ENCODE data around the gene RHBDD1.
"Not testable (repeated sequence)": the region's sequence is repeated elsewhere in the genome, so short reads cannot be mapped to it uniquely, and the experiment has no call there.

The RHBDD1 gene

DNA sequence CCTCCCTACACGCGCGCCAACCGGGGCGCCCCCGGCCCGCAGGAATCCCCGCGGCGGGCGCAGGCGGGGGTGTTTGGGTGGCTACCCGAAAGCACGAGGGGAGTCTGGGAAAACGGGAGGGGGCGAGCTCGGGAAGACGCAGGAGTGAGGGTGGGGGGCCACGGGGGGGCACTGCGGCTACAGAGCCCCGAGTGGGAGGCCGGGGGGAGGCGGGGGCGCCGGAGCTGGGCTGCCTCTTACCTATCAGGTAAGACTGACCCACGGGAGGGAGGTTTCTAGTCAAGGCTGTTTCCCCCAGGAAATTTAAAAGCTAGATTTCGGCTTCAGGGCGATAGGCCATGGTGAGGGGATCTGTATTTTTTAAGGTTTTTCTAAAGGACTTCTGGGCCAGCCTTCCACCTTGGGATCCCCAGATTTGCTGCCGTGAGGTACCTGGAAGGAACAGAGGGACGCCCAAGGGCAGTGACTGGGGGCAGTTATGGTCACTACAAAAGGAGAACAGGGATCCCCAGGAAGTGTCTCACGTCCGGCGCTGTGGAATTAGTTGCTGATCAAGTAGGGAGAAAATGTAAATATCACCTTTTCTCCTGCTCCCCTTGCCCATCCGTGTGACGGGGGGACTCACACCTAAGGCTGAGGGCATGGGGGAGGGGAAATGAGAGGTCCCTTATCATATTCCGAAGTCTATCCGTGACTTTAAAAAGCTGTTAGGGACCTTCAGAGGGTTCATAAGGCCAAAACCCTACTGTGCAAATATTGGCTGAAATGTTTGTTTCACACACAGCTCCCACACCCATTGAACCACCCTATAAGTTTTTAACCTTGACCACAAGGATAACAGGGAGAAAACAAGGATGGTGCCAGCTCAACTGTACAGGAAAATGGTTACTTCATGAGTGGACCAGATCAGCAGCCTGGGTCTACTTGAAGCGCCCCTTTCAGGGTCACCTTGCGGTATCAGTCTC lies 35.6 kb upstream of the RHBDD1 start:
- no peak for DNase-seq

DNA sequence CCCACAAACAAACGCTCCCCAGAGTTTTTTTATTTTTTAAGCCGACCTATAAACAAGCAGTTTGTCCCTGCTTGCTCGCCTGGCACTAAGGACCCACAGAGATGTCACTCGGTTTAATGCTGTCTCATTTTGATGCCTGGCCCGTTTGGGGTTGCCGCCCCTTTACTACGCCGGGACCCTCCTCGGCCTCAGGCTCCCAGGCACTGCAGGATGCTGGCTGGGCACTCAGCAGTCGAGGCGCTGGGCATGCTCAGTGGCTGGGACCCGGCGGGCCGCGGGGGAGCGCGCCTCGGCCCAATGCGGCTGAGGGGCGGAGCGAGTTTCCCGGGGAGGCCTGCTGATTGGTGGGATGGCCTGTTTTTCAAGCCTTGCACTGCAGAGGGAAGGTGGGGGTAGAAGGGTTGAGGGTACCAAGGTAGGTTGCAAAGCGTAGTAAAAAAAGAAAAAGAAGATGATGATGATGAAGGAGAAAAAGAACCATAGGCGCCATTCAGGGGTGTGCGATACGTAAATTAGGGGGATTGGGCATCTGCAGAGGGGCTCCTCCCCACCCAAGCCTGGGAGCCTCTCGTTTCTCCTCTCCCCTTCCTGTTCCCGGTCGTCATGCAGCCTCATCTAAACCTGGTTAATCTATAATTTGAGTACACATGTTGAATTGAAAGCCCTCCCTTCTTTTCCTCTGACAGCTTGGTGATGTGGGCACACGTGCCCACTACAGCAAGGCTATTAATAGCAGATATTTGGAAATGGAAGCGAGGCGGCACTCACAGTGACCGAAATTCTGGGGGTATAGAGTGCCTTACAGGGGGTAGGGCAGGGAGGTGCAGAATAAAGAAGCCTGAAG lies 34.7 kb upstream of the RHBDD1 start:
- peak; percentile 59 for DNase-seq

DNA sequence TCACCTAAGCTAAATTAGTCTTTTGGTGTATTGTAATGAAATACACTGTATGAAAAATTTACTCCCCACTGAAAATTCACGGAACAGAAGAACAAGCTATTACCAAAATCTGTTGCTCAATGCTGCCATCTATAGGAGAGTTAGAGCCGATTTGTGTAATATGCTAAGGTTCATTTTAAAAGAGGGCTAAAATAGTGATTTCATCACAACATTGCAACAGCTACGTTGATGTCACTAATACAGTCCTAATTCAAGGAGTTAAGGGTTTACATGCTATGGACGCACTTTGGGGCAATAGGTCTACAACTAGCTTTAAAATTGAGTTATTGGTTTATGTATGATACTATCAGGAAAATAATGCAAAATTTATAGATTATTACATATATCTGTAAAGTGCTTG lies 33.3 kb upstream of the RHBDD1 start:
- no peak for DNase-seq

DNA sequence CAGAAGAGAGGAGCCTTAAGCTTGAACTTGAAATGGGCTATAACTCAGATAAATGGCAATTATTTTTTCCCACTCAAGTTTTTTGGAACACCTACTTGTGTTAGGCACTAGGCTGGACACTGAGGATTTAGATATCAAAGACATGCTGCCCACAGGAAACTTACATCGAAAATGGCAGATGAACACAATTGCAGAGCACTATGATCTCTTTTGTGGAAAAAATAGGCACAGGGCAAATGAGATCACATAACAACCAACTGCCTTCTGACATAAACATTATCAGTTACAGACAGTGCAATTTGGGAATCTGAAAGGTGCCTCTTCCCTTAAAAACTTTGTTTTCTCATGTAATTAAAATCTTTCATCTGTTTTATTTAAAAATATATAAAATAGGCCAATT lies 32.4 kb upstream of the RHBDD1 start:
- DNase-seq = no peak

DNA sequence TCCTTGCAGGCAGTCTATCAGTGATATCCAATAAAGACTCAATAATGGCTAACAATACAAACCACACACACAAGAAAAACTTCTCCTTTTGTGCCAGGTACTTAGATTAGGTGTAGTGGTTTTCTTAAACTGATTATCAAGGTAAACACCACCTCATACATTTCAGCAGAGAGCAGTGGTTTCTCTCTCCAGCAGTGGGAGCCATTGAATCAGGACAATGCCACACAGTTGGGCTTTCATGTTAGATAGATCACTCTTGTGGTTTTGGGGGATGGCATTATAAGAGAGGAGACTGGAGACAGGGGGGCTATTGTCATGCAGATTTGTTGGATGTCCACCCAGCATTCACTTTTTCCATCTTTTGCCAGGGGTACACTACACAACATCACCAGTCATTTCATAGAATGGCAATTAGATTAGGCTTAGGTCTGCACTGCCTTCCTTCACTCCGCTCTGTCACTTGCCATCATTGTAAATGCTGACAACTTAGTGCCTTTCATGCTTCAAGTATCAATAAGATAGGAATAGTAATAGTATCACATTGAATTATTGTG lies 22.6 kb upstream of the RHBDD1 start:
- DNase-seq = no peak

DNA sequence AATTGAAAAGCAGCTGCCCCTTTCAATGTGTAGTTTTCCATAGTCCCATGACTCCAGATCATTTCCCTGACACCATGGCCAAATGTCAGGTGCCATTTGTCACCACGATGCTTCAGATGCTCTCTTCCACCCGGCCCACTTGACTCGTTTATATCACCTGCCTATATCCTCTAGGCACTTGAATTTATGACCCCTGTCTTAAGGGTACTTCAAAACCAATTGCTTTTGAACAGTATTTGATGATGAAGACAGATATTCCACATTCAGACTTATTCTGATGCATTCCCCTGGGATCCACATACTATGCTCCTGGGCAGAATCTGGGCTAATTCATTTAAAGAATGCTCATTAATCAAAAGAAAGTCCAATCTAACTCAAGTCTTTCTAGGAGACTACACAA lies 16.9 kb upstream of the RHBDD1 start:
- no peak for DNase-seq

DNA sequence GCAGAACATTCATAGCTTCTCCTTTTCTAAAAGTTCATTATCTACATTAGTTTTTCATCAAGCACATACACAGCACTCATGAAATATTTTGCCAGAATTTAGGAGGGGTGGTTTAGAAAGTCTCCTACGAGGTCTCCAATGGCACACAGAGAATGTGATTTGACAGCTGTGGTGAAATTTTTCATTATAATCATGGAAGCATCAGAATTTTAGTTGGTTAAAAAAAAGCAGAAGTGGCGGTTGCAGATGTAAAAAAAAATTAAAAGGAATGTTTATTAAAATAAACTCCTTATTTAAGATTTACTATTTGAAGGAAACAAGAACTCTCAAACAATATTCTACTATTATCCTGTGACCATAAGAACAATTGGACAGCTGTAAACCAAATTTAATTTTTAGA lies 10.8 kb upstream of the RHBDD1 start:
- no peak for DNase-seq

DNA sequence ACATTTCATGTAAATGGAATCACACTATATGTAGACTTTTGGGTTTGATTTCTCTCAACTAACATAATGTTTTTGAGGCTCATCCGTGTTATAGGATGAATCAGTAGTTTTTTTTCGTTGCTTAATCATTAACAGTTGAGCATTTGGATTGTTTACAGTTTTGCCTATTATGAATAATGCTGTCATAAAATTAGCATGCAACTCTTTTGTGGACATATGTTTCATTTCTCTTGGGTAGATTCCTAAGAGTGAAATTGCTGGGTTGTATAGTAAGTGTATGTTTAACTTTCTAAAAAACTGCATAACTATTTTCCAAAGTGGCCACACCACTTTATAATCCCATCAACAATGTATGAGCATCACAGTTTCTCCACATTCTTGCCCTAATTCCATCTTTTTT lies 7.7 kb upstream of the RHBDD1 start:
- DNase-seq = no peak

DNA sequence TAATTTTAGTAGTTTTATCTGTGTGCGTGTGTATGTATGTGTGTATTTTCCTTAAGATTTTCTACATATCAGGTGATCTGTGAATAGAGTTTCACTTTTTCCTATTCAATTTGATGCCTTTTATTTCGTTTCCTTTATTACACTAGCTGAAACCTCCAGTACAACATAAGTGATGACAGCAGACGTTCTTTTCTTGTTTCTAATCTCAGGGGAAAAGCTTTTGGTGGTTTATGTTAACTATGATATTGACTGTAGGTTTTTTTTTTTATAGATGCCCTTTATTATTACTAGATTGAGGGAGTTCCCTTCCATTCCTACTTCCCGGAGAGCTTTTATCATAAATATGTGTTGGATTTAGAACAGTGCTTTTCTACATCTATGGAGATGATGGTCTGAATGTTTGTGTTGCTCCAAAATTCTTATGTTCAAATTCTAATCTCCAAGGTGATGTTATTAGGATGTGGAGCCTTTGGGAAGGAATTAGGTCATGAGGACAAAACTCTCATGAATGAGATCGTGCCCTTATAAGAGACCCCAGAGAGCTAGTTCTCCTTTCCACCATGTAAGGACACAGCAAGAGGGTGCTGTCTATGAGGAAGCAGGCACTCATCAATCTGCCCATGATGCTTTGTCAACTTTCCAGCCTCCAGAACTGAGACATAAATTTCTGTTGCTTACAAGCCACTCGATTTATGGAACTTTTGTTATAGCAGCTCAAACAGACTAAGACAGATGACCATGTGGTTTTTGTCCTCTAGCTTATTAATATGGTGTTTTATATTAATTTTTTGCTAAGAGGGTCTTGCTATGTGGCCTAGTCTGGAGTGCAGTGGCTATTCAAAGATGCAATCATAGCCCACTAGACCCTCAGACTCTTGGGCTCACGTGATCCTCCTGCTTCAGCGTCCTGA lies 5.9 kb upstream of the RHBDD1 start:
- no peak for DNase-seq

DNA sequence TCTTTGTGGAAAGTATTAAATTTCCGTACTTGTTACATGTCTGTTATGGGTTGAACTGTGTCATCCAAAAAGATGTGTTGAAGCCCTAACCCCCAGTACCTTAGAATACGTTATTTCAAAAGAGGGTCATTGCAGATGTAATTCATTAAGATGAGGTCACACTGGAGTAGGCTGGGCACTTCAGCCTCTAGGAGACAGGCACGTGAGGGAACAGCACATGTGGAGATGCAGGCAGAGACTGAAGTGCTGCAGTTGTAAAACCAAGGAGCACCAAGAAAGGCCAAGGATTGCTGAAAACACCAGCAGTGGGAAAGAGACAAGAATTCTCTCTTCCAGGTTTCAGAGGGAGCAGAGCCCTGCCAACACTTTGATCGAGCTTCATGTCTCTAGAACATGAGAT lies 4.6 kb upstream of the RHBDD1 start:
- no peak for DNase-seq

DNA sequence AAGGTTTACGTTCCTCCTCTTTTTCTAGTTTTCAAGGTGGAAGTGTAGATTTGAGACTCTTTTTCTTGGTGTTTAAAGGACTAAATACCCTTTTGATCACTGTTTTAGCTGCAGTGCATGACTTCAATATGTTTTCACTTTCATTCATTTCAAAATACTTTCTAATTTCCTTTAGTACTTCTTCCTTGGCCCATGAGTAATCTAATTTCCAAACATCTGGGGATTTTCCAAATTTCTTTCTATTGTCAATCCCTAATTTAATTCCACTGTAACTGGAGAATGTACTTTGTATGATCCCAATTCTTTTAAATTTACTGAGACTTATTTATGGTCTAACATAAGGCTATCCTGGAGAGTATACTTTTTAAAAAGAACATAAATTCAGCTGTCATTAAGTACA lies 3.8 kb upstream of the RHBDD1 start:
- no peak for DNase-seq

DNA sequence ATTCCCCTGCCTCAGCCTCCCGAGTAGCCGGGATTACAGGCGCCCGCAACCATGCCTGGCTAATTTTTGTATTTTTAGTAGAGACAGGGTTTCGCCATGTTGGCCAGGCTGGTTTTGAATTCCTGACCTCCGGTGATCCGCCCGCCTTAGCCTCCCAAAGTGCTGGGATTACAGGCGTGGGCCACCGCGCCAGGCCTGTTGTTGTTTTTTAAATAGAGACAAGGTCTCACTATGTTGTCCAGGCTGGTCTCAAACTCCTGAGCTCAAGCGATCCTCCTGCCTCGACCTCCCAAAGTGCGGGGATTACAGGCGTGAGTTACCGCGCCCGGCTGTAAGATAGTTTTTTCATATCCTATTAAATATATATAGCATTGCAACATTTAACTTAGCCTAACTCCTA lies 974 bp upstream of the RHBDD1 start:
- not testable (repeated sequence) for DNase-seq

DNA sequence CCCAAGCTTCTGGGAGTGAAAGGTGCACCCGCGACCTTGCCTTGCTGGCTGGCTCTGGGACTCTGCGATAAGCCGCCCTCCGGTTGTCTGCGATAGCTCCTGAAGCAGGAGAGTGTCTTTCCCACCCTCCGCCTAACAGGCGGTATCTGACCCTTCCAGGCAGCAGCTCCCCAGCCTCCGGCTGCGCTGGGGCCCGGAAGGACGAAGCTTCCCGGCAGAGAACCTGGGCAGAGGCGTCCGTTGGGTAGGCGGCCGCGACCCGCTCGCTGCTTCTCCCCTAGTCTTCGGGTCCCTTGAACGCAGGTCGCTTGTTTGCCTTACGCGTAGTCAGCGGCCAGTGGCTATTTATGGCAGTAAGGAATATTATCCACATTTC lies 446 bp upstream of the RHBDD1 start:
- DNase-seq = no peak

DNA sequence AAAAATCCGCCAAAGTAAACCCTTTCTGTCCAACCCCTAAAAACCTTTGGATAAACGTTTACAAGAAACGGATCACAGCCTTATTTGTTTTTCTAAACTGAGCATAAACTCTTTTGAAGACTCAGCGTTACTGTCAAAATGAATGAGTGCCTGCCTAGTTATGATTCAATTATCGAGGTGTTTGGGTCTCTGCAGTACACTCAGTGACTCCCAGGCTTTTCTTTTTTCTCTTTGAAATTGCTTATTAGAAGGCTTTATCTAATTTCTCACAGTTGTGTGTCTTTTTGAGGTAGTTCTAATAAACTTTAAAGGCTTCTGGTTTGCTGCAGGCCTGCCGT lies 663 bp downstream of the RHBDD1 start:
- no peak for DNase-seq

DNA sequence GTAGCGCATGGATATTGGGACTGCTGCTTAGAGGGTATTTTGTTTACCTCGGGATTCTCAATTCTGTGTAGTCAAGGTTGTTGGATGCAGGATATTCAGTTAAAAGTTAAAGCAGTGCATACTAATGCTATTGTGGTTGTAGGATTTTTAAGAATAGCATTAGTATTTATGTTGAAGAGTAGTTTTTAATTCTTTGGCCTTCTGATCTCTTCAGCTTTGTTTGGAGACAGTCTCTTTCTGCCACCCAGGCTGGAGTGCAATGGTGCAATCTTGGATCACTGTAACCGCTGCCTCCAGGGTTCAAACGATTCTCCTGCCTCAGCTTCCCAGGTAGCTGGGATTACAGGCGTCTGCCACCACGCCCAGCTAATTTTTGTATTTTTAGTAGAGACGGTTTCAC lies 1.5 kb downstream of the RHBDD1 start:
- no peak for DNase-seq

DNA sequence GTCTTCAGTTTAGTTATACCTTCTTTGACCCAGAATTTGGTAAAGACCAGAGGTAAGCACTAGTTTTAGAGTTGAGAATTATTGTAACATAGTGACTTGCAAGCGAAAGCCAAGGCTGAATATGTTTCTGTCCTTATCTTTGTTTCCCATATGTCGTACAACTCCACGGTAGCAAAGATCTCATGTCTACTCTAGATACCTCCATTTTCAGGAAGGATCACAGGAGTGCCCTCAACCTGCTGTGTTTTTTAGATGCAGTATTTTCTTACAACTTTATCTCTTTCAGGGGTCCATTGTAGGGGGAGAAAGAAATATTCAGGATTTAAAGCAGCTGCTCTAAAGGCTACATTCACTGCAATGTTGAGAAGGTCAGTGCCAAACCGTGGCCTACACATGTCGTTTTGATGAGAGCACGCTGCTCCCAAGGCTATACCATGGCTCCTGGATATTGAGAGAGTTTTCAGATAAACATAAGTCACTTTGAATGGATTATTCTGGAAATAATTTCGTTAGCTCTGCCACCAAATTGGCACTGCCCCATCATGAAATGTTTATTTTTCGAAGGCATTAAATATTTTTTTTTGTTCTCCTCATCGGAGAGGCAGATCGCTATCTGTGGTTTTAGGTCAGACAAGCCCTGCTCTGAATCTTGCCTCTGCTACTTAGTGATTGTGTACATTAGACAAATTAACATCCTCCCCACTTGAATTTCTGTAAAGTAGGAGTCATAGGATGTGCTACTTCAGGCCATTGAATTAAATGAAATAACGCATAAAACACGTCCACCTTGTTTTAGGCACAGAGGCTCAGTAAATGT lies 2.1 kb downstream of the RHBDD1 start:
- DNase-seq = no peak

DNA sequence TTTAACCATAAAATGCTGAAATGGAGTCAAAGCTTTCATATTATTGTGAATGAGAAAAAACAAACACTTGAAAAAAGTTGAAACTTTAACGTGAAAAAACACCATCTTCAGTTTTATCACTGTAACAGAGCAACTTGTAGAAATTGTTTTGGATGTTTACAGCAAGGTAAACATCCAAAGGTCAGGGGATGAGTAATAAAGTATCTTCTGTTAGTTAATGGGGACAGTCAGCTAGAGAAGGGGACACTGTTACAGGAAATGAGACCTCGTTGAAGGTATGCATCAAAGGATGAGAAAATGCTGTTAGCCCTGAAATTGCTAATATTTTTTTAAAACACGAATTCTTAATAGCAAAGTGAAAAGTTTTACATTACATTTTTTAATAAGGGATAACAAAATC lies 2.9 kb downstream of the RHBDD1 start:
- DNase-seq = no peak

DNA sequence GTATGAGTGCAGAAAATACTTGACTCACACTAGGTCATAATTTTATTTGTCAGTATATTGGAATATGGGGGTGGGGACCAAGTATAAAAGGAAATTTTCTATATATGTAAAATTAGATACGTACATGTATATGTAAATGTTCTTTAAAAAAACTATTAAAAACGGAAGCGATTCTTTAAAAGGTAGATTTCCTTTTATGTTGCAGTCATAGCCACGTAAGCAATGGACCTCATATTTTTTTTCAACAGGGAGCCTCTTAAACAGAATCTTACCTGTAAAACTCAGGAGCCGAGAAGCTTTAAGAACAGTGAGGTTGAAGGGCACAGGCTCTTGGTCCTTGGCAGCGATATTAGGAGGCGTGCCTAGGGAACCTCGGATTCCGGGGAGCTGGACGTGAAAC lies 3.3 kb downstream of the RHBDD1 start:
- DNase-seq = no peak

DNA sequence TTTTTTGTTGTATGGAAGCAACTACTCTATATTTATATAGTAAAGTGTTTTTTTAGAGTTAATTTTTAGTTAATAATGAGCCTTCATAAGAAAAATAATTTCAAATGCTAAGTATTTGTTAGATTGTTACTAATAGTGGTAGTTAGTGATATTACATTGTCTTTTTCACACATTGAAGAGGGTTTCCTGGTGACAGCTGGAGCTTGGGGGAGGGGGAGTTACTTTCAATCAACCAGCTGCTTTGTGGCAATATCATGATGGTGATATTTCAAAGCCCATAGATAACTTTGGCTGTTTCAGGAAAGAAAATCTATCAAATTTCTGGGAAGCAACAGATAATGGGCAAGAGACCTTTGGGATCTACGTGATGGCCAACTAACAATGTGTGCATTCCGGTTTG lies 4.1 kb downstream of the RHBDD1 start:
- DNase-seq = no peak

DNA sequence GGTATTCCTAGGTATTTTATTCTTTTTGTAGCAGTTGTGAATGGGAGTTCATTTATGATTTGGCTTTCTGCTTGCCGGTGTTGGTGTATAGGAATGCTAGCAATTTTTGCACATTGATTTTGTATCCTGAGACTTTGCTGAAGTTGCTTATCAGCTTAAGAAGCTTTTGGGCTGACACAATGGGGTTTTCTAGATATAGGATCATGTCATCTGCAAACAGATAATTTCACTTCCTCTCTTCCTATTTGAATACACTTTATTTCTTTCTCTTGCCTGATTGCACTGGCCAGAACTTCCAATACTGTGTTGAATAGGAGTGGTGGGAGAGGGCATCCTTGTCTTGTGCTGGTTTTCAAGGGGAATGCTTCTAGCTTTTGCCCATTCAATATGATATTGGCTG lies 7.1 kb downstream of the RHBDD1 start:
- not testable (repeated sequence) for DNase-seq

DNA sequence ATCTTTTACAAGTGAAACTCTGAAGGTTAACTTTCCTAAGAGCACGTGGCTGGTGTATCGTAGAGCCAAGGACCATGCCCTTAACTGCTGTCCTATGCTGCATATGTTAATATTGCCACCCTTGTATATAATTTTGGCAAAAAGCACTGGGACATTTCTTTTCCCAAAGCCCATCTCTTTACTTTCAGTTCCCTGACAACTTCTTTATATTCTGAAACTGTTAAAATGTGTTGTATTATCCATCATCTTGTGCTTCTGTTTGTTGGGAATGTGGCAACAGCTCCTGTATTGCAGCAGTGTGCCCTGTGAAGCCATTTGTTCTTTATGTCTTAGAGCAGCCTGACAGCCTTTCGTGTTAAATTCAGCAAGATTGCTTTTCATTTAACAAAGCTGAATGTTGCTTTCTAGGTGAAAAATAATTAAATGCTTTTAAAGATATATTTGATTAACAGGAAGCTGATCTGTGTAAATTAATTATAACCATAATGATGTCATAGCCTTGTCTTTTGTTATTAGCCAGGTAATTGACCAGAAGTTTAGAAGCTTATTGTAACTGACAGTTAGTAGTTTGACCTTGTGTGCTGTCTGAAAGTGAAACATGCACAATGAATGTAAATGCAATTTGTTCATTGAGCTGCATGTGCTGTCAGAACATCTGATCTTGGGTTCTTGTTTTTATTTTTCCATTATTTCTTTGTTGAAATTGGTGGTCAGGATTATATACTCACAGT lies 9.7 kb downstream of the RHBDD1 start:
- no peak for DNase-seq
